Endometrium (tissue), 2 donors: Measurements from ENCODE around the gene TBC1D21.

ENCODE experiments used
- FAIRE-seq: peaks from 2 replicates; lab custom pipeline; 2012; peaks lifted over from hg19 to GRCh38; lab: Jason Lieb, UNC
- donor health status: control.
- donor health status: control.

TBC1D21 gene

GRCh38 chr15:73908822-73909122 lies 35.4 kb downstream of the TBC1D21 start:
- FAIRE-seq = no peak

GRCh38 chr15:73909651-73910050 lies 36.3 kb downstream of the TBC1D21 start:
- FAIRE-seq = no peak

- no peak for FAIRE-seq
These were observed 37.3 kb downstream of the TBC1D21 start for GRCh38 chr15:73910522-73911303.

GRCh38 chr15:73912030-73912596 lies 38.7 kb downstream of the TBC1D21 start:
- FAIRE-seq = no peak

- no peak for FAIRE-seq
These were observed 40.8 kb downstream of the TBC1D21 start for GRCh38 chr15:73914145-73914544.

GRCh38 chr15:73915082-73915481 lies 41.7 kb downstream of the TBC1D21 start:
- no peak for FAIRE-seq

- FAIRE-seq = no peak
These were observed 45.4 kb downstream of the TBC1D21 start for GRCh38 chr15:73918784-73919183.

- no peak for FAIRE-seq
These were observed 46.3 kb downstream of the TBC1D21 start for GRCh38 chr15:73919706-73920105.

- no peak for FAIRE-seq
These were observed 48.0 kb downstream of the TBC1D21 start for GRCh38 chr15:73921254-73921925.

GRCh38 chr15:73922186-73923151 lies 49.1 kb downstream of the TBC1D21 start:
- no peak for FAIRE-seq

GRCh38 chr15:73923156-73923487 lies 49.8 kb downstream of the TBC1D21 start:
- FAIRE-seq = no peak

GRCh38 chr15:73923488-73924164 lies 50.3 kb downstream of the TBC1D21 start:
- no peak for FAIRE-seq

GRCh38 chr15:73924171-73924921 lies 51.0 kb downstream of the TBC1D21 start:
- FAIRE-seq = no peak

- FAIRE-seq = no peak
These were observed 52.5 kb downstream of the TBC1D21 start for GRCh38 chr15:73925848-73926218.

GRCh38 chr15:73926219-73927002 lies 53.0 kb downstream of the TBC1D21 start, which contains the start of gene LOXL1:
TSS of gene LOXL1 (plus strand) at chr15:73926462. CDS start at chr15:73926784, 322 bp downstream.
- FAIRE-seq = no peak

GRCh38 chr15:73927003-73927475 lies 53.7 kb downstream of the TBC1D21 start:
- no peak for FAIRE-seq

- no peak for FAIRE-seq
These were observed 54.3 kb downstream of the TBC1D21 start for GRCh38 chr15:73927476-73928240.

GRCh38 chr15:73928241-73928579 lies 54.8 kb downstream of the TBC1D21 start:
- FAIRE-seq = no peak

- no peak for FAIRE-seq
These were observed 55.7 kb downstream of the TBC1D21 start for GRCh38 chr15:73928971-73929627.
